Stimulated activated naive CD4-positive, alpha-beta T cell treated with Interleukin-2 at 50 U/mL for 16 hours (primary cell): ENCODE data around the gene SIRPA.
"Not testable (repeated sequence)": the region's sequence is repeated elsewhere in the genome, so short reads cannot be mapped to it uniquely, and the experiment has no call there.

ENCODE experiments used
- DNase-seq: peaks from one replicate; lab custom pipeline; 2025; lab: John Stamatoyannopoulos, UW

The SIRPA gene

GRCh38 chr20:1907586-1907985 is 12.4 kb downstream of the SIRPA start:
- no peak for DNase-seq

- DNase-seq = no peak
Measured at GRCh38 chr20:1908191-1908590, 13.0 kb downstream of the SIRPA start.

- DNase-seq = no peak
Measured at GRCh38 chr20:1909097-1909496, 13.9 kb downstream of the SIRPA start.

GRCh38 chr20:1911536-1911935 is 16.3 kb downstream of the SIRPA start:
- no peak for DNase-seq

- DNase-seq = no peak
Measured at GRCh38 chr20:1912053-1912452, 16.8 kb downstream of the SIRPA start.

- DNase-seq = no peak
Measured at GRCh38 chr20:1912646-1913045, 17.4 kb downstream of the SIRPA start.

GRCh38 chr20:1915233-1915632 is 20.0 kb downstream of the SIRPA start:
- not testable (repeated sequence) for DNase-seq

- DNase-seq = no peak
Measured at GRCh38 chr20:1915725-1916124, 20.5 kb downstream of the SIRPA start.

GRCh38 chr20:1917786-1918185 is 22.6 kb downstream of the SIRPA start:
- no peak for DNase-seq

GRCh38 chr20:1918491-1919165 is 23.4 kb downstream of the SIRPA start:
- no peak for DNase-seq

GRCh38 chr20:1920252-1920651 is 25.0 kb downstream of the SIRPA start:
- DNase-seq = no peak

GRCh38 chr20:1920826-1921225 is 25.6 kb downstream of the SIRPA start:
- DNase-seq = no peak

- DNase-seq = not testable (repeated sequence)
Measured at GRCh38 chr20:1921985-1922384, 26.8 kb downstream of the SIRPA start.

GRCh38 chr20:1922786-1923185 is 27.6 kb downstream of the SIRPA start:
- DNase-seq = no peak

- no peak for DNase-seq
Measured at GRCh38 chr20:1924910-1925861, 30.0 kb downstream of the SIRPA start.

- no peak for DNase-seq
Measured at GRCh38 chr20:1926237-1926636, 31.0 kb downstream of the SIRPA start.

- no peak for DNase-seq
Measured at GRCh38 chr20:1927217-1927616, 32.0 kb downstream of the SIRPA start.

- no peak for DNase-seq
Measured at GRCh38 chr20:1928154-1928553, 32.9 kb downstream of the SIRPA start.

- no peak for DNase-seq
Measured at GRCh38 chr20:1928782-1929181, 33.6 kb downstream of the SIRPA start.

GRCh38 chr20:1929460-1929859 is 34.3 kb downstream of the SIRPA start:
- DNase-seq = no peak

- DNase-seq = no peak
Measured at GRCh38 chr20:1930165-1930564, 35.0 kb downstream of the SIRPA start.

GRCh38 chr20:1931830-1932229 is 36.6 kb downstream of the SIRPA start:
- DNase-seq = no peak

- no peak for DNase-seq
Measured at GRCh38 chr20:1932971-1933370, 37.8 kb downstream of the SIRPA start.
